ENCODE data around the gene IKZF3. TPM values are rescaled to one million over a fixed set of nuclear protein-coding genes. Genes with fewer than 3 reads are reported as not detected.
"Not testable (repeated sequence)": the region's sequence is repeated elsewhere in the genome, so short reads cannot be mapped to it uniquely, and the experiment has no call there.

The IKZF3 gene
- total RNA-seq, 1 donor from 2014 or later, result 0.51 TPM

DNA sequence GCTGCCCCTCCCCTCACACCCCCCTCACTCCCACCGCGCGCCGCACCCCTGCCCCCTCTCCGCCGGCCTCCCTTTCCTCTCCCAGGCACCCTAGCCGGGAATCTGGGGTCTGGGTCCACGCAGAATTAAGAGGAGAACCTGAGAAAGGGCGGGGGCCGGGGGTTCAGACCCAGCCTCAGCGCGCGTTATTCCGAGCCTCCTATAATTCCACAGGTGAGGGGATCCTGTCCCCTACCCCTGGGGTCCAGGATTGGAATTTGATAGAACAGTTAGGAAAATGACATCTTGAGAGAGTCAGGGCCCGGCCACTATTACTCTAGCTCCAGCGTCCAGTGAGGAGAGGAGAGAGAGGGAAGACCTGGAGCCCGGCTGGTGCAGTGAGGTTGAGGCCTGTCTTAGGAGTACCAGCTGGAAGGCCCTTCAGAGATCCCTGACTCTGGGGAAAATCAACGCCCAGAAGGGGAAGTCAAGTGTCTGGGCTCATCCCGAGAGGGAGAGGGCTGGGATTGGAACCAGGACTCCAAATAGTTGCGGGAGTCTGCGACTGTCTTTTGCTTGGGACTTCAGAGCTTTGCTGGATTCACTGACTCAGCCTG, 109.1 kb downstream of the IKZF3 start:
- DNase-seq, result peak; percentile 14

DNA sequence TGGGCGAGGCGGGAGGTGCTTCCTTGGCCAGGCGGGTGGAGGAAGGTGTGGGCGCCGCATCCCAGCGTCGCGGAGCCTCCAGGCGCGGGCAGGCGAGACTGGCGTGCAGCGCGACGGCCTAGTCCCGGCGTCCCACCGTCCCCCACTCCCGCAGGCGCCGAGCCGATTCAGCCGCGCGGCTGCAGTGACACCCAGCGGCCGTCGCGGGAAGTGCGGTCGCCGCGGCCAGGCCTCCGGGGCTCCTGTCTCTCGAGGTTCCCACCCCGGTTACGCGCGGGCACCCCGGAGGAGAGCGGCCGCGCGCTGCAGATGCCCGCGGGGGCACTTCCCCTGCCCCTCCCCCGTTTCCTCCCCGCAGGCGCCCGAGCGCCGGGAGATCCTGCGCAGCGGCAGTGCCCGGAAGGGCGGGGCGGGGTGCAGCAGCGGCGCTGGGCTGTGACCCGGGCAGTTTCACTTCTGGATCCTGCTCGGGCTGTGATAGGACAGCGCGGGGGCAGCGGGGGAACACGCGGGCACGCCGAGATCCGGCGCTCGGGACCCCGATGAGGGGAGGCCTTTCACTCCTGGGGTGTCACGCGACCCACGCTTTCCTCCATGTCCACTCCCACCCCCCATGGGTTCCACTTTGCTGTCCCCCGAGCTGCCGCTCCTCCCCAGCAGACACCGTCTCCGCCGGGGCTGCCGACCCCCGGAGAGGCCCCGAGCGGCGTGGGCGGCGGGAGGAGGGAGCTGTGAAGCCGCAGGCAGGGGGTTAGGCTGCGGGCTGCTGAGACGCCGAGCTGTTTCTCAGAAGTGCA, 109.8 kb downstream of the IKZF3 start:
- peak; percentile 86 for DNase-seq

DNA sequence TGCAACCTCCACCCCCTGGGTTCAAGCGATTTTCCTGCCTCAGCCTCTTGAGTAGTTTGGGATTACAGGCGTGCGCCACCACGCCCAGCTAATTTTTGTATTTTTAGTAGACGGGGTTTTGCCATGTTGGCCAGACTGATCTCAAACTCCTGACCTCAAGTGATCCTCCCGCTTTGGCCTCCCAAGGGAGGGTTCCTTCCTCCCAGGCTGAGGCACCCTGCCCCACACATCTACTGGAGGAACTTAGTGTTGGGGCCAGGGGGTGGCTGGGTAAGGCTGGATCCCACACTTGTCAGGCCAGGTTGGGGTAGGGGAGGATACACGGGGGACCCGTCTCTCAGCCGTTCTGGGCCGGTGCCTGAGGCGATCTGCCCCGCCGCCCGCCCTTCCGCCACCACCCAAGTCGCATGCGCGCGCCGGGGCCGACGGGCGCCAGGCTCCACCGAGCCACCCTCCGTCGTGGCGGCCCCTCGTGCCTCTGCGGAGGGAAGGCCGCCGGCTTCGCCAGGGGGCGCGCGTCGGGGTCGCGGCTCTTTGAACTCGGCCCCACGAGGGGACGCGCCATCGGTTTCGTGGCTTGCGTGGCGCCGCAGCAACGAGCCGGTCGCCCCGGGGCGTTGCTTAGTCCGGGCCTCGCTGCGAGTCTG, 110.5 kb downstream of the IKZF3 start:
- DNase-seq, result no peak

DNA sequence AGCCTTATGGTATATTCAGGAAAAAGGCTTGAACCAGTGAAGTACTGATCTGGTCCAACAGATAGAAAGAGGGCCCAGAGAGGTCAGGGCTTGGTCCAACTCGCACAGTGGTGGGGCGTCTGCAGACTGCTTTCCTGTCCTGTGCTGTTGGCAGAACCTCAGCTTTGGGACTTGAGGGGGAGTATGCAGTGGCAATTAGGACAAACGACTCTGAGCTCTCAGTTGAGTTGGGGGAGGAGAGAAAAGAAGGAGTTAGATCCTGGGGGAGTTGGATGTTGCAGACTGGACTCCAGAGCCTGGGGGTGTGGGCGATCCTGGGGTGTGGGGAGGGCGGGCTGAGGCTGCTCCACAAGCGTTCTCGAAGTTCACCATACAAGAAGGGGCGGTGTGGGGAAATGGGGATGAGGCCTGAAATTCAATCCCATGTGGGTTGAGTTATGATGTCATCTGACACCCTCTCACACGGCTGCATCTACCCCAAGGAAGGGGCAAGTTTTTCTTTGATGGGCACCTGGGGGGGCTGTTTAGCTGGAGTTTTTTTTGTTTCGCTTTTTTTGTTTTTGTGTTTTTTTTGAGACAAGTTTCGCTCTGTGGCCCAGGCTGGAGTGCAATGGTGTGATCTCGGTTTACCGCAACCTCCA, 111.8 kb downstream of the IKZF3 start:
- no peak for DNase-seq

DNA sequence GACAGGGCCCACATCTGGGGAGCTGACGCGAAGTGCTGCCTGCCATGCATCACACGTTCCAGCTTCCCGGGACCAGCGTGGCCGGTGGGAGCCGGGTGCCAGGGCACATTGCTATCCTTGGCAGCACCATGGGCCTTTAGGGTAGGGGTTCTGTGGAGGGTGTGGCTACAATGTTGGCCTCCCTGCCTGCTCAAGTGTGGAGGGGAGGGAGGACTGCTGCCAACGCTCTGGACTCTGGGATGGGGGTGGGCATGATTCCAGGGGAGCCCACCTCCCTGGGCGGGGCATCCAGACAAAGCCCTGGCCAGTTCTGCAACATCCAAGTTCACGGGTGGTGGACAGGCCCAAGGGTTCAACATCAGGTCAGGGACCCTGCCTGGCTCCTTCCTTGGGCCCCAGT, 112.5 kb downstream of the IKZF3 start:
- no peak for DNase-seq

DNA sequence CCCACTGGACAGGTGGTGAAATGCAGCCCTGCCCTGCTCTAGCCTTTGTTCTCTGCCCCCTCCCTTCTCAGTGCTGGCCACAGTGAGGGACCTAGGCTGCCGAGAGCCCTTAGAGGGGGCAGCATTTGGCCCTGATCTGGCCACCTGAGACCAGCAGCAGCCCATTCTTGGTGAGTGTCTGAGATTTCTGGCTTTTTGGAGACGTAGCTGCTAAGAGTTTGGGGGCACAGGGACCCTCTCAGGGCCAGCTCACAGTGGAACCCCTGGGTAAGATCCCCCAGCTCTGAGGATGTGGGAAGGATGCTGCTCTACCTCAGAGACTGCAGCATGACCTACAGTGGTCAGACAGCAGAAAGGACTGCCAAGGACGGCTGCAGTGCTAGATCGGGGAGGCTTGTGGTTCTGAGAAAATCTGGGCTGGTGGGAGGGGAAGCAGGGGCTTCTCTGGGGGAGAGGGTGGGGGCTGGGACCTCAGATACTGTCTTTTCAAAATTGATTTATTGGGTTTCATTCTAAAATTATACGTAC, 113.0 kb downstream of the IKZF3 start:
- no peak for DNase-seq

DNA sequence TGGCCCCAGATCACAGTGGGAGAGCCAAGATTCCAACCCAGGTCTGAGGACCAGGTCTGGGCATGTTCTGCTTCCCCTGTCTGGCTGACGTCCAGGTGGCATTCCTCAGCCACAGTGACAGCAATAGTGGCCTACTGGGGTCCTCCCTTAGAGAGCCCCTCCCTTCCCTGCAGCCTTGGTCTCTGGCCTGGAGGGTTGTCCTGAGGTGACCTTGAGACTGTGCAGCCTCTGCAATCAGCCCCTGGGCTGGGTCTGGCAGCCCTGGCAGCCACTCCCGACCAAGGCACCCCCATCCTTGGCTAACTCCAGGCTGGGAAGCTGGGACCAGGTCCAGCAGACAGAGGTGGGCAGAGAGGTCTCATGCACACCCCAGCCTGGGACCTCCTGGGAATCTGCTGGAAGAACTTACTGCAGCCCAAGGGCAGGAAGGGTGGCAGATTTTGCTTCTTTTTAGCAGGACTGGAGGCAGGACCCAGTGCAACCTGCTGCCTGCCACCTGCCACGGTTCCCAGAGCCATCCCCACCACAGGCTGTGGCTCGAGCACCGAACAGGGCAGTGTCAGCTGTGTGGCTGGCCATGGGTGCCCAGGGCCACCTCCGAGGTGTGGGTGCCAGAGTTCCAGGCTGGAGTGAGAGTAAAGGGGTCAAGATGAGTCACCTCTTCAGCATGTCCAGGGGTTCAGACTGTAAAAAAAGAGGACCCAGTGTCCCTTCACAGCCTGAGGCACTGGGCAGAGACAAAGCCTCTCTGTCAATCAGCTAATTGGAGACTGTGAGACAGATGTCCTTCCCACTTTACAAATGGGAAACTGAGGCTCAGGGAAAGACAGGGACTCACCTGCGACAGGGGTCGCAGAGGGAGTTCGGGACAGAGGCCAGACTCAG, 113.7 kb downstream of the IKZF3 start:
- DNase-seq, result no peak

DNA sequence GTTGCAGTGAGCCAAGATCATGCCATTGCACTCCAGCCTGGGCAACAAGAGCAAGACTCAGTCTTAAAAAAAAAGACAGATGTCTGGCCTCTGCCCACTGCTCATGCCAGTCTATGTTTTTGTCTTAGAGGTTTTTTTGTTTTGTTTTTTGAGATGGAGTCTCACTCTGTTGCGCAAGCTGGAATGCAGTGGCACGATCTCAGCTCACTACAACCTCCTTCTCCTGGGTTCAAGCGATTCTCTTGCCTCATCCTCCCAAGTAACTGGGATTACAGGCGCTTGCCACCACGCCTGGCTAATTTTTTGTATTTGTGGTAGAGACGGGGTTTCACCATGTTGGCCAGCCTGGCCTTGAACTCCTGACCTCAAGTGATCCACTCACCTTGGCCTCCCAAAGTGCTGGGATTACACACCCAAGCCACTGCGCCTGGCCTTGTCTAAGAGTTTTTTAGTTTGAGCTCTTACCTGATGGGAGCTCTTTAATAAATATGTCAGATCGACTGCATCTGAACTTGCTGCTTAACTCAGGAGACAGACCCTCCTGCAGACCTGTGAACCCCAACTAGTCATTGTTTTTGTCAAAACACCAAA, 115.6 kb downstream of the IKZF3 start:
- DNase-seq, result not testable (repeated sequence)

DNA sequence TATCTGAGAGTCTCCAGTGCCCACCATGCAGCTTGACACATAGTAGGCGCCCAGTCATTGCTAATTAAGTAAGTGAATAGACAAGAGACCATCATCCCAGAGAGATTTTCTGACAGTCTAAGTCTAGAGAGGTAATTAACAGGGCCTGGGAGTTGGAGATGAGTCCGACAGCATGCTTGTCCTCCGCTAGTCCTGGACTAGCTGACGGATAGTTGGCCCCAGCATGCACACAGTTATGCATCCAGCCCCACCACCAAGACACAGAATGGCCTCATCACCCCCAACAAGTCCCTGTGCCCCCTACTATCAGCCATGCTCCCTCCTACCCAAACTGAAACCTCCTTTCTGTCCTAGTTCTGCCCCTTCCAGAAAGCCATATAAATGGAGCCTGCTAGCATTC, 116.4 kb downstream of the IKZF3 start:
- no peak for DNase-seq

DNA sequence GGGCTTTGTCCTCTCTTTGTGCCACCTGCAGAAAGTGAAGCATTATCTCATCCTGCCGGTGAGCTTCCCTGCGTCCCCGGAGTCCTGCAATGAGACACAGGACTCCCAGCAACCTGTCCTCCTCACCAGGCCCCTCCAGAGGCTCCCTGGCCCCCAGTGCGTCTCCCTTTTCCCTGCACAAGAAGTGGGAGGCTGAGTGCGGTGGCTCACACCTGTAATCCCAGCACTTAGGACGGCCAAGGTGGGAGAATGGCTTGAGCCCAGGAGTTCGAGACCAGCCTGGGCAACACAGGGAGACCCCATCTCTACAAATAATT, 118.0 kb downstream of the IKZF3 start:
- DNase-seq, result no peak

DNA sequence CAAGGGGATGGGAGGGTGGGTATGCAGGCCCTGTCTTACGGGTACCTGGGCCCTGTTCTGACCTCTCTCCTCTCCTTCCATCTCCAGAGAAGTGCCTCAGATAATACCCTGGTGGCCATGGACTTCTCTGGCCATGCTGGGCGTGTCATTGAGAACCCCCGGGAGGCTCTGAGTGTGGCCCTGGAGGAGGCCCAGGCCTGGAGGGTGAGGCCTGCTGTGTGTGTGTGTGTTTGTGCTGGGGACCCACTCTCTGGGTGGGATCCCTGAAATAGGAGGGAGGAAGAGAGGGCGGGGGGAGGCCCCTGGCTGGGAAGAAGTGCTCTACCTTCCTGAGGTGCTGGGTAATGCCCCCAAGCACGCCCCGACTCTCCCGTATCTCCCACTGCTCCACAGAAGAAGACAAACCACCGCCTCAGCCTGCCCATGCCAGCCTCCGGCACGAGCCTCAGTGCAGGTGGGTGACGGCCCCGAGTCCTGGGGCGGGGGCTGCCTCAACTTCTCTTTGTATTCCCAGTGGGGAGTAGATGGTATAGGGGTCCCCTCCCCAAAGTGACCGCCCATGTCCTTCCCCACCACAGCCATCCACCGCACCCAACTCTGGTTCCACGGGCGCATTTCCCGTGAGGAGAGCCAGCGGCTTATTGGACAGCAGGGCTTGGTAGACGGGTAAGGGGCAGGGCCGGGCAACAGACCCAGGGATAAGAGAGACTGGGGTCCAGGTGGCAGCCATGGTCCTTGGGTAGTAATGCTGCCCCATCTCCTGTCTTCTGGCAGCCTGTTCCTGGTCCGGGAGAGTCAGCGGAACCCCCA, 118.6 kb downstream of the IKZF3 start:
- no peak for DNase-seq

DNA sequence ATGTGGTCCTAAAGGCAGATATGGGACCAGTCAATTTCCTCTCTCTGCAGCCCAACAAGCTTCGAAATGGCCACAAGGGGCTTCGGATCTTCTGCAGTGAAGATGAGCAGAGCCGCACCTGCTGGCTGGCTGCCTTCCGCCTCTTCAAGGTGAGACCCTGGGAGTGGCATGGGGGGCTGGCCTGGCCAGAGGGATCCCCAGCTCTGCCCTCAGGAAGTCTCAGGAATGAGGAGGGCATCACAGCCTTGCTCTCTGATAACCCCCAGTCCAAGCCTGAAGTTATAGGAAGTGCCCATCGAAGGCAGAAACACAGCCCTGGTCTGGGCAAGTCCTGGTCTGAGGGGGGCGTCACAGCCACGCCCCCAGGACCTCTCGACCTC, 119.3 kb downstream of the IKZF3 start:
- no peak for DNase-seq

DNA sequence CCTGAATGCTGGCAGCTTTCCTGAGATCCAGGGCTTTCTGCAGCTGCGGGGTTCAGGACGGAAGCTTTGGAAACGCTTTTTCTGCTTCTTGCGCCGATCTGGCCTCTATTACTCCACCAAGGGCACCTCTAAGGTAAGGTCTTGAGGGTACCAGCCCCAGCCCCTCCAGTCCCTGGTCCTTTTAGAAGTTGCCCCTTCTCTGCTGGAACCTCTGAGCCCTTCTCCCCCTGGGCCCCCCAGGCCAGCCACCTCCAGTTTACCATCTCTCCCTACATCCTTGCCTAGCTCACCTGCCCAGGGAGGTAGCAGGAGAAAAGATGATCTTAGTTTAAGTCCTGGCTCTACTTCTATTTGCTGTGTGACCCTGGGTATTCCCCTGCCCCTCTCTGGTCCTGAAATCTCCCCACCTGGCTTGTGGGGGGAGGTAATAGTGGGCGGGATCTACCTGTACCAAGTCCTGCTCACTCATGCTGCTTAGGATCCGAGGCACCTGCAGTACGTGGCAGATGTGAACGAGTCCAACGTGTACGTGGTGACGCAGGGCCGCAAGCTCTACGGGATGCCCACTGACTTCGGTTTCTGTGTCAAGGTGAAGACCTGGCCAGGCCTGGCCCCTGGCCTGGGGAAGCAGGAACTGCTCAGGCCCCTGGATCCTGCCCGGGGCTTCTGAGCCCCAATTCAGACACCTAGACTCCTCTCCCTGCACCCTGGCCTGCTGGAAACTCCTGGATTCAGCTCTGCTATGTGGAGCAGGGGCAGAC, 119.9 kb downstream of the IKZF3 start:
- no peak for DNase-seq

DNA sequence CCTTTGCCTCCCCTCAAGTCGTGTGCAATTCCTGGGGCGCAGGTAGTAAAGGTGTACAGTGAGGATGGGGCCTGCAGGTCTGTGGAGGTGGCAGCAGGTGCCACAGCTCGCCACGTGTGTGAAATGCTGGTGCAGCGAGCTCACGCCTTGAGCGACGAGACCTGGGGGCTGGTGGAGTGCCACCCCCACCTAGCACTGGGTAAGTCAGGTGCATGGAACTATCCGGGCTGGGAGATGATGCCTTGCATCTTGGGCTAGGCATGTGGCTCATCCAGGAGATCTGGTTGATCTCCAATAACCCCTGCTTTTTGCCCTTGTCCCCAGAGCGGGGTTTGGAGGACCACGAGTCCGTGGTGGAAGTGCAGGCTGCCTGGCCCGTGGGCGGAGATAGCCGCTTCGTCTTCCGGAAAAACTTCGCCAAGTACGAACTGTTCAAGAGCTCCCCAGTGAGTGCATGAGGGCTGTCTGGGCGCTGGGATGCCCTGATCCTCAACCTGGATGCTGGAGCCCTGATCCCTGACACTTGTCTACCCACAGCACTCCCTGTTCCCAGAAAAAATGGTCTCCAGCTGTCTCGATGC, 121.2 kb downstream of the IKZF3 start:
- DNase-seq, result no peak

DNA sequence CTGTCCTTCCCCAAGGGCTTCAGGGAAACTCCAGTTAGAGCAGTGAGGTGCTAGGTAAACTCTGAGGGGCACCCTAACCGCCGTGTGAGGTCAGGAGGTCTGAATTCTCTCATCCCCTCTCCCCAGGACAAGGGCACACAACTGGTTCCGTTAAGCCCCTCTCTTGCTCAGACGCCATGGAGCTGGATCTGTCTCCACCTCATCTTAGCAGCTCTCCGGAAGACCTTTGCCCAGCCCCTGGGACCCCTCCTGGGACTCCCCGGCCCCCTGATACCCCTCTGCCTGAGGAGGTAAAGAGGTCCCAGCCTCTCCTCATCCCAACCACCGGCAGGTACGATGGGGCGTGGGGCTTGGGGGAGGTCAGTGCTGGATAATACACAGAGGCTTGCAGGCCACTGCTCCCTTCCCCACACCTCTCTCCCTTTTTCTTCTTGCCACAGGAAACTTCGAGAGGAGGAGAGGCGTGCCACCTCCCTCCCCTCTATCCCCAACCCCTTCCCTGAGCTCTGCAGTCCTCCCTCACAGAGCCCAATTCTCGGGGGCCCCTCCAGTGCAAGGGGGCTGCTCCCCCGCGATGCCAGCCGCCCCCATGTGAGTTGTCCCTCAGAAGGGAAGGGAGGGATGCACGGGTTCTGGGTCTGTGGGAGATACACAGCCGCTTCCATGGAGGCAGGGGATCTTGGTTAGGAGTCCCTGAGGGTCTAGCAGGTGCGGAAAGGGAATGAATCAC, 121.8 kb downstream of the IKZF3 start:
- DNase-seq, result no peak

DNA sequence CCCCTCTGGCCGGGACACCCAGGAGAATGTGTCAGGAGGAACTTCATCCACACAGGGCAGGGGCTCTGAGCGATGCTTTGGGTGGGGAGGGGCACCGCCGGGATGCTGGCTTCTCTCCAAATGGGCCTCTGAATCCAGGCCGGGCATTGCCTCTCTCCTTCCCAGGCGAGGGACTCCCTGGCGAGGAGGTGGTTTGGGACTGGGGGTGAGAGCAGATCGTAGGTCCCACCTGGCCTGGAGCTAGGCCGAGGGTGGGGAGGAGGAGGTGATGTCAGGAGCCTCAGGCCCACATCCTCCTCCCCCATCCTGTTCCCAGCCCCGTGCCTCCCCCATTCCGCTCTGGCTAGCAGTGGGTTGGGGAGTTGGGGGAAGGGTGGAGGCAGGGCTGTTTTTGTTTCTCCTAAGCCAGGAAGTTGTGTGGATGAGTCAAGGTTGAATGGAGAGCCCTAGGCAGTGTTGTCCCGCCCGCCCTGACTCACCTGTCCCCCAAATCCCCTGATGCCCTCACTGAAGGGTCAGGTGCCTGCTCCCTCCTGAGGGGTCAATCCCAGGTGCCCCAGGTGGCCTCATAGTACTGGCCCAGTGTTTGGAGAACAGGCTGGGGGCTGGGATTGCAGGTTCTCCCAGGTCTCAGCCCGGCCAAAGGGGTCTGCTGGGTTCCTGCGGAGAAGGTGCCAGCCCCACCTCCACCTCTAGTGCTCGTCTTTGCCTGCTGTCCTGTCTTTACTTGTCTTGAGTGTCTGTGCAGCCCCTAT, 123.6 kb downstream of the IKZF3 start:
- no peak for DNase-seq

DNA sequence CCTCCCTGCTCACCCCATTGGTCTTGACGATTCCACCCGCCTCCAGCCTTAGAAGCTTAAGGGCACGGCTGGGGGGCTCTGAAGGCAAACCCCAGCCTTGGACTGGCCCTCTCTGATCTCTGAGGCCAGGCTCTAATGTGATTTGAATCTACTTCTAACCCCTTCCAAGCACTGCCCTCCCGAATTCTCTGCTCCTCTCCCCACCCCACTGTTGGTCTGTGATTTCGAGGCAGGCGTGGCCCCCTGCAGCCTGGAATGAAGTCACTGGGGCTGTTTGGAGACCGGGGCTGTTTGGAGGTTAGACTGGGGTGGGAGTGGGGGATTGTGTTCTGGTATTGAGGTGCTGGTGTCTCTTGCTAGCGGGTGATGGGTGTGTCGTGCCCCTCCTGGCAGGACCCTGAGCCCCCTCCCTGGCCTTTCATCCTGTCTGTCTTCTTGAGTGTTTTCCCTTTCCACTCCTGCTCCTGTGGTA, 124.2 kb downstream of the IKZF3 start:
- no peak for DNase-seq

Measured in tongue (tissue), 2 donors.